Neural cell (in vitro differentiated cells): Measurements from ENCODE around the gene EFS. TPM values are rescaled to one million over a fixed set of nuclear protein-coding genes. Genes with fewer than 3 reads are reported as not detected.

Experiments used
- H2AFZ ChIP-seq: fragments of 200-600, 300-800 bp; sonication (generic), shearing (Covaris generic); 2 replicates; pipeline ENCODE4 v1.6.0; 2014; ENCODE audit warnings: low read depth, mild to moderate bottlenecking, antibody characterized with exemption, low read length, moderate library complexity
- H3F3A ChIP-seq: fragments of 200-600 bp; shearing (Covaris generic); 2 replicates; pipeline ENCODE4 v1.6.1; 2016; ENCODE audit warnings: mild to moderate bottlenecking, moderate library complexity, mixed read lengths, antibody characterized with exemption, low read length; ENCODE audit not compliant: insufficient read depth, poor library complexity, severe bottlenecking
- H3K27ac ChIP-seq: fragments of 200-600, 300-800 bp; sonication (generic), shearing (Covaris generic); 2 replicates; pipeline ENCODE4 v1.5.1; 2014; ENCODE audit warnings: mild to moderate bottlenecking, low read length, moderate library complexity
- H3K27me3 ChIP-seq: fragments of 300-800, 200-600 bp; sonication (generic), shearing (Covaris generic); 2 replicates; pipeline ENCODE4 v1.6.0; 2014; ENCODE audit warnings: mild to moderate bottlenecking, low read depth, low read length, moderate library complexity; ENCODE audit not compliant: insufficient read depth
- H3K36me3 ChIP-seq: fragments of 300-800, 200-600 bp; sonication (generic), shearing (Covaris generic); 2 replicates; pipeline ENCODE4 v1.5.1; 2014; ENCODE audit warnings: mild to moderate bottlenecking, antibody characterized with exemption, low read length, moderate library complexity; ENCODE audit not compliant: insufficient read depth
- H3K4me2 ChIP-seq: fragments of 300-800, 200-600 bp; sonication (generic), shearing (Covaris generic); 2 replicates; pipeline ENCODE4 v1.6.0; 2014; ENCODE audit warnings: mild to moderate bottlenecking, low read length
- H3K4me3 ChIP-seq: fragments of 300-800, 200-600 bp; sonication (generic), shearing (Covaris generic); 2 replicates; pipeline ENCODE4 v1.5.1; 2014; ENCODE audit warnings: mild to moderate bottlenecking, low read length, moderate library complexity
- H3K79me2 ChIP-seq: fragments of 200-600 bp; shearing (Covaris generic); replicated peaks from 2 replicates; pipeline ENCODE4 v1.6.0; 2014; ENCODE audit warnings: mild to moderate bottlenecking, low read length, moderate library complexity; ENCODE audit not compliant: insufficient read depth
- H3K9ac ChIP-seq: fragments of 300-800, 200-600 bp; sonication (generic), shearing (Covaris generic); 2 replicates; pipeline ENCODE4 v1.6.1; 2016; ENCODE audit warnings: mild to moderate bottlenecking, low read length, mixed read lengths
- H3K9me2 ChIP-seq: fragments of 200-600 bp; shearing (Covaris generic); 2 replicates; pipeline ENCODE4 v1.6.1; 2016; ENCODE audit warnings: mild to moderate bottlenecking, low read length, mixed read lengths; ENCODE audit not compliant: insufficient read depth
- H3K9me3 ChIP-seq: fragments of 200-600, 300-800 bp; sonication (generic), shearing (Covaris generic); 2 replicates; pipeline ENCODE4 v1.6.1; 2016; ENCODE audit warnings: mild to moderate bottlenecking, mixed run types, low read length, moderate library complexity, mixed read lengths
- H4K20me1 ChIP-seq: fragments of 200-600 bp; shearing (Covaris generic); 2 replicates; pipeline ENCODE4 v1.6.1; 2016; ENCODE audit warnings: mild to moderate bottlenecking, mixed run types; ENCODE audit not compliant: insufficient read depth
- CTCF ChIP-seq: fragments of 450-650 bp; IDR thresholded peaks from 2 replicates; pipeline ENCODE4 v1.5.1; 2014; ENCODE audit warnings: antibody characterized with exemption, mild to moderate bottlenecking, moderate library complexity; ENCODE audit not compliant: poor library complexity, severe bottlenecking
- EP300 ChIP-seq: fragments of 450-650 bp; conservative IDR thresholded peaks from 2 replicates; pipeline ENCODE4 v1.6.1; 2014; ENCODE audit warnings: antibody characterized with exemption, mild to moderate bottlenecking, moderate library complexity; ENCODE audit not compliant: poor library complexity, severe bottlenecking
- EZH2 ChIP-seq: fragments of 200-600, 300-800 bp; shearing (Covaris generic), sonication (generic); IDR thresholded peaks from 2 replicates; pipeline ENCODE4 v1.6.1; 2014; ENCODE audit warnings: antibody characterized with exemption, low read length, borderline replicate concordance, mild to moderate bottlenecking; ENCODE audit not compliant: insufficient read depth, poor library complexity, severe bottlenecking
- MXI1 ChIP-seq: fragments of 450-650 bp; conservative IDR thresholded peaks from 2 replicates; pipeline ENCODE4 v1.6.1; 2014; ENCODE audit warnings: antibody characterized with exemption, mild to moderate bottlenecking; ENCODE audit not compliant: poor library complexity, severe bottlenecking
- POLR2AphosphoS5 ChIP-seq: IDR thresholded peaks from 2 replicates; pipeline ENCODE4 v1.6.1; 2012
- RAD21 ChIP-seq: fragments of 450-650 bp; conservative IDR thresholded peaks from 2 replicates; pipeline ENCODE4 v1.6.1; 2014; ENCODE audit warnings: antibody characterized with exemption, mild to moderate bottlenecking, moderate library complexity
- REST ChIP-seq: IDR thresholded peaks from 2 replicates; pipeline ENCODE4 v1.6.1; 2012; ENCODE audit warnings: borderline replicate concordance
- SMC3 ChIP-seq: fragments of 450-650 bp; conservative IDR thresholded peaks from 2 replicates; pipeline ENCODE4 v1.6.1; 2014; ENCODE audit warnings: antibody characterized with exemption, mild to moderate bottlenecking, moderate library complexity; ENCODE audit not compliant: poor library complexity
- TAF1 ChIP-seq: IDR thresholded peaks from 2 replicates; pipeline ENCODE4 v1.6.1; 2012; ENCODE audit warnings: low read depth
- polyA plus RNA-seq: library from polyadenylated mRNA; depleted of rRNA; stranded (reverse); fragments of >200 nt; gene quantifications from 2 replicates; pipeline ENCODE4 v1.2.3, GENCODE V29; 2014

The EFS gene
- polyA plus RNA-seq, 1 donor from 2014 or later, result 0.48 TPM

- Histone ChIP-seq H3F3A (no peaks in the 10 kb centered on the region), H3K9ac (no peak overlapping the region), H4K20me1 (no peaks in the 10 kb centered on the region), H2AFZ (no peak overlapping the region), H3K9me2 (no peaks in the 10 kb centered on the region), H3K4me2 (no peak overlapping the region), H3K27ac (no peak overlapping the region), H3K36me3 (no peaks in the 10 kb centered on the region), H3K9me3 (no peaks in the 10 kb centered on the region), H3K27me3 (no peaks in the 10 kb centered on the region), H3K79me2 (no peaks in the 10 kb centered on the region), H3K4me3 (no peak overlapping the region)
- TF ChIP-seq REST (no peak), SMC3 (no peak), EZH2 (no peak), POLR2AphosphoS5 (no peak), MXI1 (no peak), CTCF (no peak), EP300 (no peak), TAF1 (no peak), RAD21 (no peak)
These were observed 10.7 kb upstream of the EFS start for GRCh38 chr14:23375527-23376251.

GRCh38 chr14:23373041-23373440 is 8.1 kb upstream of the EFS start:
- Histone ChIP-seq H3K4me3 (no peak overlapping the region), H3K4me2 (no peak overlapping the region), H3K27ac (no peak overlapping the region), H3K9me2 (no peaks in the 10 kb centered on the region), H3K36me3 (no peaks in the 10 kb centered on the region), H3K27me3 (no peaks in the 10 kb centered on the region), H3K9me3 (no peaks in the 10 kb centered on the region), H3F3A (no peaks in the 10 kb centered on the region), H2AFZ (no peak overlapping the region), H3K9ac (no peak overlapping the region), H3K79me2 (no peaks in the 10 kb centered on the region), H4K20me1 (no peaks in the 10 kb centered on the region)
- TF ChIP-seq POLR2AphosphoS5, result no peak
- no peak for TF ChIP-seq RAD21
- TF ChIP-seq REST, result no peak
- TF ChIP-seq TAF1, result no peak
- no peak for TF ChIP-seq MXI1
- no peak for TF ChIP-seq EZH2
- TF ChIP-seq SMC3, result no peak
- TF ChIP-seq EP300, result no peak
- TF ChIP-seq CTCF, result no peak
